NCI-H1092 treated with DMSO at 0.1 percent for 48 hours (cell line): ENCODE measurements around the gene CCSER1.
"Not testable (repeated sequence)": the region's sequence is repeated elsewhere in the genome, so short reads cannot be mapped to it uniquely, and the experiment has no call there.

ENCODE experiments used
- DNase-seq: peaks from one replicate; lab custom pipeline; 2025; lab: John Stamatoyannopoulos, UW

The CCSER1 gene

DNA sequence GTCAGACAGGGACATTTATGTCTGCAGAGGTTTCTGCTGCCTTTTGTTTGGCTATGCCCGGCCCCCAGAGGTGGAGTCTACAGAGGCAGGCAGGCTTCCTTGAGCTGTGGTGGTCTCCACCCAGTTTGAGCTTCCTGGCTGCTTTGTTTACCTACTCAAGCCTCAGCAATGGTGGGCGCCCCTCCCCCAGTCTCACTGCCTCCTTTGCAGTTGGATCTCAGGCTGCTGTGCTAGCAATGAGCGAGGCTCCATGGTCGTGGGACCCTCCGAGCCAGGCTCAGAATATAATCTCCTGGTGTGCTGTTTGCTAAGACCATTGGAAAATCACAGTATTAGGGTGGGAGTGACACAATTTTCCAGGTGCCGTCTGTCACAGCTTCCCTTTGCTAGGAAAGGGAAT is 578.3 kb downstream of the CCSER1 start:
- not testable (repeated sequence) for DNase-seq

- peak; percentile 29 for DNase-seq
Observed at GRCh38 chr4:90715242-90715641, 588.0 kb downstream of the CCSER1 start.

- DNase-seq, result peak; percentile 22
Observed at GRCh38 chr4:90718931-90719330, 591.7 kb downstream of the CCSER1 start.

DNA sequence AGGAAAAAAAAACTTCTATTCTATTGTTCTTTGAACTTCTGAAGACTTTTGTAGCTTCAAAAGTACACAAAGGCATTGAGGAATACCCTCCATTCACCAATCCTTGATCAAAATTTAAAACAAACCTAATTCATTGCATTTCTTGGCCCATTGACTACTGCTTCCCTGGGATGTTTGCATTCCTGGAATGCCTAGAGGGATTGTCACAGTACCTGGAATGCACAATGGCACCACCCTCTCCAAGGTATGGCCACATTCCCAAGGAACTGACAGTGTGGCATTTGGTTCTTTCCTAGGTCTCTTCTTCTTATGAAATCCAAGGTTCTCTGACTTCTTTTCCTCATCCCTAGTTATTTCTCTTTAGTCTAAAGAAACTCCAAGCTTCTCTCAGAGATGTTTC is 600.7 kb downstream of the CCSER1 start:
- no peak for DNase-seq

- DNase-seq, result no peak
Observed at GRCh38 chr4:90730752-90731151, 603.6 kb downstream of the CCSER1 start.

- no peak for DNase-seq
Observed at GRCh38 chr4:90733211-90733610, 606.0 kb downstream of the CCSER1 start.

DNA sequence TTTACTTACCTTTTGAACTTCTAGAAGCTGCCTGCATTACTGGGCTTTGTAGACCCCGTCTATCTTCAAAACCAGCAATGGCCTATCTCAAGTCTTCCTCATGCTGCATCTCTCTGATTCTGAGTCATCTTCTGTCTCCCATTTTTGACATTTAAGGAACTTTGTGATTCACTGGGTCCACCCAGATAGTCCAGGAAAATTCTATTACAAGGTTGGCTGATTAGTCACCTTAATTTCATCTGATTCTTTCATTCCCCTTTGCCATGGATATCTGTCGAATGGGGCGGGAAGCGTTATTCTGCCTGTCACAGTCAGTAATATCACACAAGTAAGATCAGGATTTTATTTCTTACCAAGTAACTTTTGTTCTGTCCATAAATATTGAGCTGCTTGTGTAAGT is 618.0 kb downstream of the CCSER1 start:
- no peak for DNase-seq

GRCh38 chr4:90753068-90753467 is 625.9 kb downstream of the CCSER1 start:
- no peak for DNase-seq

GRCh38 chr4:90757534-90758060 is 630.4 kb downstream of the CCSER1 start:
- DNase-seq, result no peak

GRCh38 chr4:90760059-90760458 is 632.9 kb downstream of the CCSER1 start:
- no peak for DNase-seq

DNA sequence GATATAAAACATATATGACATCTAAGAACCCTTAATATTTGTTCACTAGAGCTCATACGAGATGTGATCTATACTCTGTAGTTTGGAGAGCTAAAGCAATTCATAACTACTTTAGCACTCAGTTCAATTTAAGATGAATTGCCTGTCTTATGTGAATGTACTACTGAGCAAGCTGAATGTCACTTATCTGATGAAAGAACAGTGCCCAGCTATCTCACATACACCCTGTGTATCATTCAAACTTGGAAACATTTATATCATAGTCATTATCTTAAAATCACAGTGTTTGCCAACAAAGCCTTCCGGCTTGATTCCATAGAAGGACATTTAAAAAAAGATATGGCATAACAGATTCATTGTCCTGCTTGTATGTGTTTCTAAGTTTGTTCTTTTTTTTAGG is 639.6 kb downstream of the CCSER1 start:
- DNase-seq, result no peak

DNA sequence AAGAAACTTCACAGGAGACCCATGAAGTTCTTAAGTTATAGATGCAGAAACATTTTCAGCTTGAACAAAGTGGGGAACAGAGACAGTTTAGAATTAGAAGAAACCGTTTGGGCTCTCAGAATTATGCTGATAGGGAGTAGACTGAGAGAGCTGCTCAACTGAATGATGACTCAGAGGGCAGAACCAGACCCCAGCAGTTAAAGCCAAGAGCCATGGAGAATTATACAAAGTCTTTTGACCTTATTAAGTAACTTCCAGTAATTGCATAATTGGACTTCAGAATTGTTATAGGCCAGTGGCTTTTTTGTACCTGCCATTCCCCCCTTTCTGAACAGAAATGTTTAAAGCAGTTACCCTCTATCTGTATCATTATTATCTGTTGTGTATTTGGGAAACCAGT is 642.1 kb downstream of the CCSER1 start:
- no peak for DNase-seq

GRCh38 chr4:90780193-90780592 is 653.0 kb downstream of the CCSER1 start:
- no peak for DNase-seq

DNA sequence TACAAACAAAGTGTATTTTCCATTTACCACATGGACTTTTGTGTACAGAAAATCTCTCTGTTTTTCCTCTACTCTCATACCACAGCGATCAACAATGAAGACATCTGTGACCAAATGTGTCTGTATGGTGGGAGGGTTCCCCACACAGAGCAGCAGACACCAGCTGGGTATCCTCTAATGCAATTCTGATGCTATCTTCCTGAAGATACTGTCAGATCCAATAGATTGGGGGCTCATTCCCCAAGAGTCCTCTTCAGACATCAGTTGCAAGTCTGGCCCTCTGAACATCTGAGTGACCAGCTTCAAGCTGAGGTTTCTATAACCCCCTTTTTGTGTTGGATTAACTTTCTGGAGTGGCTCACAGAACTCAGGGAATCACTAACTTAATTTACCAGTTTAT is 659.4 kb downstream of the CCSER1 start:
- no peak for DNase-seq

DNA sequence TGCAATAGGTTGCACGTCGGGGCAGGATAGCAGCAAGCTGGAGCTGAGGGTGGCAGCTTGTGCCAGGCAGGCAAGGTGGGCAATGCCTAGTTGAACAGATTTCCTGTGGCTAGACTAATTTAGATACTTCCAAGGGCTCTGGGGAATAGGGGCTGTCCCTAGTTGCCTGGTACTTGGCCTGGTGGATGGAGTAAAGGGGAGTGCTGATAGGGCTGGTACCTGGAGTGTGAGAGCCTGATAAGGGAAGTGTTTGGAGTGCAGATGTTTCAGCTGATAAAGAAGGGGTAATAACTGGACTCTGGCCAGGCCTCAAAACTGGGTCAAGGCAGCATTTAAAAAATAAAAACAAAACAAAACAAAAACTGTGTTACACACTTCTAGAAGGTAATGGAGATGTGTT is 665.5 kb downstream of the CCSER1 start:
- DNase-seq, result no peak

DNA sequence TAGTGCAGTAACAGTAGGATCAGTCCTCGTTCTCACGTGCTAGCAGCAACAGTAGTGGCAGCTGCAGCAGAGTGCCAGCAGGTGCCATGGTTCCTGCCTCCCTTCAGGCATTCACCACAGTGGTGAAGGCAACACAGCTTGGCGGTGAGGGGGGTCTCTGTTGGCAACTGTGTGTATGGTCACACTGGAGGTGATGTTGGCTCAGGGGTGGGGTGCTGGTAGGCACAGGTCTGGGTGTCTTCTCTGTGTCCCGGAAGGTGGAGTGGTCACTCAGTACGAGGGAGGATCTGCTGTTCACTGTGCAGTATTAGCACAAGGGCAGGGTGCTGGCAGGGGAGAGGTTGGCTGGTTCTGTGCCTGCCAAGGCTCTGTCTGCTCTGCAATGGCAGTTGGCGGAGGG is 671.8 kb downstream of the CCSER1 start:
- no peak for DNase-seq

DNA sequence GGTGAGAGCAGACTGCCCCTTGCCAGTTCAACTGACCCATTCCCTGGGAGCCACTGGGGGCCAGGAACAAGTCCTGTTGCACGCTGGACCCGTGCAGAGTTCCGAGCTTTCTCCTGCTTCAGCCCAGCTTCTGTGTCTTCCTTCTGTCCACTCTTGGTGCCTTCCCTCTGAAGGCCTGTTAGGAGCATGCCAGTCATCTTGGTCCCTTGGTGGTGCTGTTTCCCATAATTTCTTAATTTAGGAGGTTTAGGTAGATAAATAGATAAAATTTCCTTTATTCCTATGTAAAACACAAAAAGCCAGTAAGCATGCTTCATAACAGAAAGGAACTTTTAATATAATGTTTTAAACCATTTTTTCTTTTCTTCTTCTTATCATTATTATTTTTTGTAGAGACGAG is 672.7 kb downstream of the CCSER1 start:
- no peak for DNase-seq

DNA sequence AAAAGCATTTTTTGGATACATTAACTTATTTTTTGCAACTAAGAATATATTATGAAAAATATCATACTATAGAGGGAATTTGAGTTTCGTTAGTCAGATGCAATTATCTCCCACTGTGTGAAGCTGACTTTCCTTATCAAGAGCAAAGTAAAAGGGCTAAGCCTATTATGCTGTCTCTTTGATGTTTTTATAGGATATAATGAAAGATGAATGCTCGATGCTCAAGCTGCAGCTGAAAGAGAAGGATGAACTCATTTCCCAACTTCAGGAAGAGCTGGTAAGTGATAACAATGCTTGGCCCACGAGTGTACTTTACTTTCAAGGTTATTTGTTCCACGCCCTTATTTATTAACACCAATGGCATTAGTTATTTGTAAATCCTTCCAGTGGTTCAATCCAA is 688.4 kb downstream of the CCSER1 start:
- no peak for DNase-seq

- peak; percentile 24 for DNase-seq
Observed at GRCh38 chr4:90816754-90817153, 689.6 kb downstream of the CCSER1 start.

- no peak for DNase-seq
Observed at GRCh38 chr4:90824266-90825150, 697.3 kb downstream of the CCSER1 start.

- DNase-seq, result no peak
Observed at GRCh38 chr4:90825849-90826248, 698.7 kb downstream of the CCSER1 start.

DNA sequence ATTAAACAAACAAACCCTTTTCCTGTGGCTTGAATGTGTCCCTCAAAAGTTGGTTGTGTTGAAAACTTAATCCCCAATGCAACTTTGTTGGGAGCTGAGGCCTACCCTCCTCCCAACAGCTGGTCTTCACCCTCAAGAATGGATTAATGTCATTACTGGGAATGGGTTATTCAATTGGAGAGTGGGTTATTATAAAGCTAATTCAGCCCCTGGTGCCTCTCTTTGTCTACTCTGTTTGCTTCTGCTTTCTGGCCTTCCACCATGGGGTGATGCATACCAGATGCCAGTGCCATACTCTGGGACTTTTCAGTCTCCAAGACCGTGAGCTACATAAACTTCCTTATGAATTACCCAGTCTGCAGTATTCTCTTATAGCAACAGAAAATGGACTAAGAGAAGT is 706.5 kb downstream of the CCSER1 start:
- no peak for DNase-seq

- DNase-seq, result no peak
Observed at GRCh38 chr4:90837241-90837640, 710.0 kb downstream of the CCSER1 start.

DNA sequence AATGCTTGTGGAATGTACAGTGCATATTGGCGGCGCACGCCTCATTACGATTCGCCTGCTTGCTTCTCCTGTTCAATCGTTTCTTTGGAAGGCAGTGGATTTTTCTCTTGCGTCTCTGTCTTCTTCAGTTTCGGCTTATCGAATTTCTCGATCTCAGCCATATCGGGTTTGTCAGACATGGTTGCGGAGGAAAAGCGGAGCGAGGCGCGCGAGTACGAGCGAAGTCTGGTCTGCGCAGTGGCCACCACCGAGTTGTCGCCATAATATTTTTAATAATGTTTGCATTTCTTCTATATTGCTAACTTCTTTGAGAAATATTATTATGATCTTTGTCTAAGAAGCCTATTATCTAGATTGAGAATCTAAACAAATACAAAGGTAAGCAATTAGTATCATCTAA is 711.7 kb downstream of the CCSER1 start:
- DNase-seq, result not testable (repeated sequence)
